ENCODE data around the gene FOXO3.

Gene FOXO3

GRCh38 chr6:108594151-108594550 lies 33.4 kb downstream of the FOXO3 start:
- no peak for DNase-seq (ENCODE audit: low read depth in 1 of 2, low spot score in 1 of 2)

- no peak for DNase-seq (ENCODE audit: low read depth in 1 of 2, low spot score in 1 of 2)
Measured at GRCh38 chr6:108594640-108595039, 33.9 kb downstream of the FOXO3 start.

GRCh38 chr6:108596956-108597355 lies 36.2 kb downstream of the FOXO3 start:
- no peak for DNase-seq (ENCODE audit: low read depth in 1 of 2, low spot score in 1 of 2)

GRCh38 chr6:108597572-108598304 lies 37.0 kb downstream of the FOXO3 start:
- no peak for DNase-seq (ENCODE audit: low read depth in 1 of 2, low spot score in 1 of 2)

GRCh38 chr6:108598305-108598863 lies 37.7 kb downstream of the FOXO3 start:
- no peak for DNase-seq (ENCODE audit: low read depth in 1 of 2, low spot score in 1 of 2)

- no peak for DNase-seq (ENCODE audit: low read depth in 1 of 2, low spot score in 1 of 2)
Measured at GRCh38 chr6:108604156-108604555, 43.4 kb downstream of the FOXO3 start.

- no peak for DNase-seq (ENCODE audit: low read depth in 1 of 2, low spot score in 1 of 2)
Measured at GRCh38 chr6:108606250-108606690, 45.6 kb downstream of the FOXO3 start.

GRCh38 chr6:108608453-108609275 lies 47.9 kb downstream of the FOXO3 start:
- DNase-seq (ENCODE audit: low read depth in 1 of 2, low spot score in 1 of 2): no peak

GRCh38 chr6:108609276-108609769 lies 48.6 kb downstream of the FOXO3 start:
- DNase-seq (ENCODE audit: low read depth in 1 of 2, low spot score in 1 of 2): no peak

GRCh38 chr6:108610270-108610839 lies 49.6 kb downstream of the FOXO3 start:
- no peak for DNase-seq (ENCODE audit: low read depth in 1 of 2, low spot score in 1 of 2)

GRCh38 chr6:108610957-108611586 lies 50.4 kb downstream of the FOXO3 start:
- DNase-seq (ENCODE audit: low read depth in 1 of 2, low spot score in 1 of 2): no peak

GRCh38 chr6:108612852-108613251 lies 52.1 kb downstream of the FOXO3 start:
- no peak for DNase-seq (ENCODE audit: low read depth in 1 of 2, low spot score in 1 of 2)

GRCh38 chr6:108616544-108616943 lies 55.8 kb downstream of the FOXO3 start:
- no peak for DNase-seq (ENCODE audit: low read depth in 1 of 2, low spot score in 1 of 2)

- DNase-seq (ENCODE audit: low read depth in 1 of 2, low spot score in 1 of 2): no peak
Measured at GRCh38 chr6:108616973-108617372, 56.3 kb downstream of the FOXO3 start.

GRCh38 chr6:108618623-108619152 lies 58.0 kb downstream of the FOXO3 start:
- no peak for DNase-seq (ENCODE audit: low read depth in 1 of 2, low spot score in 1 of 2)

GRCh38 chr6:108619431-108620197 lies 58.9 kb downstream of the FOXO3 start:
- DNase-seq (ENCODE audit: low read depth in 1 of 2, low spot score in 1 of 2): no peak

GRCh38 chr6:108621117-108621516 lies 60.4 kb downstream of the FOXO3 start:
- no peak for DNase-seq (ENCODE audit: low read depth in 1 of 2, low spot score in 1 of 2)

- DNase-seq (ENCODE audit: low read depth in 1 of 2, low spot score in 1 of 2): no peak
Measured at GRCh38 chr6:108622641-108623298, 62.1 kb downstream of the FOXO3 start.

- DNase-seq (ENCODE audit: low read depth in 1 of 2, low spot score in 1 of 2): no peak
Measured at GRCh38 chr6:108623995-108624394, 63.3 kb downstream of the FOXO3 start.

- DNase-seq (ENCODE audit: low read depth in 1 of 2, low spot score in 1 of 2): no peak
Measured at GRCh38 chr6:108625581-108625980, 64.9 kb downstream of the FOXO3 start.
